OCI-LY7 (cell line): ENCODE results near the gene CHST8. TPM values are rescaled to one million over a fixed set of nuclear protein-coding genes. Genes with fewer than 3 reads are reported as not detected.

Experiments
- BruUV-seq: library from RNA; stranded (reverse); fragments of 400-500 nt; replicated peaks from 2 replicates; lab custom pipeline; 2021; lab: Mats Ljungman, UMichigan
- CTCF ChIA-PET: fragments of 300-600 bp; sonication (Branson Sonifier 250); formaldehyde crosslinking; loops from one replicate; lab custom pipeline; 2022; ENCODE audit warnings: antibody characterized with exemption; ENCODE audit not compliant: unreplicated experiment; lab: Charles Lee
- POLR2A ChIA-PET: fragments of 300-600 bp; sonication (Branson Sonifier 250); formaldehyde crosslinking; loops from one replicate; lab custom pipeline; 2022; ENCODE audit warnings: antibody characterized with exemption; lab: Charles Lee
- DNase-seq: peaks from one replicate; pipeline ENCODE4 v3.0.0-alpha.2; 2015; ENCODE audit warnings: low spot score
- H2AFZ ChIP-seq: fragments of 200-600 bp; sonication (generic), shearing (Covaris generic); 2 replicates; pipeline ENCODE4 v1.6.1; 2014; ENCODE audit warnings: mild to moderate bottlenecking, antibody characterized with exemption, low read length, moderate library complexity
- H3K27ac ChIP-seq: fragments of 200-600 bp; sonication (generic); 2 replicates; pipeline ENCODE4 v1.5.1; 2014; ENCODE audit warnings: mixed run types, low read depth, mild to moderate bottlenecking, moderate library complexity, low read length, inconsistent platforms; ENCODE audit not compliant: poor library complexity, severe bottlenecking
- H3K36me3 ChIP-seq: fragments of 200-600 bp; sonication (generic); 2 replicates; pipeline ENCODE4 v1.6.1; 2014; ENCODE audit warnings: mild to moderate bottlenecking, antibody characterized with exemption, low read length, moderate library complexity, mixed read lengths; ENCODE audit not compliant: insufficient read depth
- H3K4me1 ChIP-seq: fragments of 200-600 bp; sonication (generic); 2 replicates; pipeline ENCODE4 v1.5.1; 2014; ENCODE audit warnings: mild to moderate bottlenecking, low read length; ENCODE audit not compliant: insufficient read depth, poor library complexity, severe bottlenecking
- H3K4me2 ChIP-seq: fragments of 200-600 bp; sonication (generic); 2 replicates; pipeline ENCODE4 v1.6.1; 2014; ENCODE audit warnings: mild to moderate bottlenecking, low read length
- H3K4me3 ChIP-seq: fragments of 200-600 bp; sonication (generic); 2 replicates; pipeline ENCODE4 v1.5.1; 2014; ENCODE audit warnings: mild to moderate bottlenecking, low read depth, low read length; ENCODE audit not compliant: poor library complexity, severe bottlenecking
- H3K79me2 ChIP-seq: fragments of 200-600 bp; sonication (generic); 2 replicates; pipeline ENCODE4 v1.6.1; 2016; ENCODE audit warnings: low read depth, mild to moderate bottlenecking, low read length, moderate library complexity, mixed read lengths; ENCODE audit not compliant: insufficient read depth
- H3K9me2 ChIP-seq: fragments of 200-600 bp; sonication (generic); 2 replicates; pipeline ENCODE4 v1.6.1; 2016; ENCODE audit warnings: mild to moderate bottlenecking, low read length, mixed read lengths; ENCODE audit not compliant: insufficient read depth
- H3K9me3 ChIP-seq: fragments of 200-600 bp; sonication (generic); 2 replicates; pipeline ENCODE4 v1.6.1; 2014; ENCODE audit warnings: mild to moderate bottlenecking, mixed run types, low read length, mixed read lengths
- H4K20me1 ChIP-seq: fragments of 200-600 bp; sonication (generic); 2 replicates; pipeline ENCODE4 v1.6.1; 2014; ENCODE audit warnings: mild to moderate bottlenecking, antibody characterized with exemption, low read length, moderate library complexity, mixed read lengths; ENCODE audit not compliant: insufficient read depth
- CTCF ChIP-seq: fragments of 200-600 bp; sonication (generic); conservative IDR thresholded peaks from 2 replicates; pipeline ENCODE4 v1.5.1; 2014; ENCODE audit warnings: mild to moderate bottlenecking, antibody characterized with exemption, low read length, moderate library complexity, mixed read lengths
- EZH2phosphoT487 ChIP-seq: fragments of 200-600 bp; sonication (generic); IDR thresholded peaks from 2 replicates; pipeline ENCODE4 v1.6.1; 2018; ENCODE audit warnings: low read depth, borderline replicate concordance, mild to moderate bottlenecking, mixed run types, antibody characterized with exemption, low read length, moderate library complexity, mixed read lengths
- intact Hi-C: fragments of 100-400 bp; cut with micrococcal nuclease; formaldehyde crosslinking; loops from one replicate; pipeline ENCODE4 v1.10.0; 2022; ENCODE audit not compliant: unreplicated experiment
- total RNA-seq, 2 experiments: library from RNA; depleted of rRNA in 1 of 2; stranded (reverse); fragments of >200 nt in 1 of 2; shearing (Covaris generic) in 1 of 2; gene quantifications; 2 replicates each; pipeline ENCODE4 v1.2.3, GENCODE V29; 2014 to 2022

CHST8 gene
- total RNA-seq, 2 experiments from 2014 or later: not detected

- no peak for TF ChIP-seq CTCF
- no peak for TF ChIP-seq EZH2phosphoT487
- no peaks in the 10 kb centered on the region for H3K9me3 ChIP-seq
- H3K27ac ChIP-seq: no peak overlapping the region
- no peak for DNase-seq
- no peaks in the 10 kb centered on the region for H3K79me2 ChIP-seq
- CTCF ChIA-PET: no interaction called here
- no peak overlapping the region for H3K4me2 ChIP-seq
- BruUV-seq: no TSS peak
- H3K4me3 ChIP-seq: no peak overlapping the region
- intact Hi-C loops: no loop called here
- no peaks in the 10 kb centered on the region for H3K9me2 ChIP-seq
- H3K36me3 ChIP-seq: no peaks in the 10 kb centered on the region
- no peak overlapping the region for H2AFZ ChIP-seq
- POLR2A ChIA-PET: no interaction called here
- H3K4me1 ChIP-seq: no peaks in the 10 kb centered on the region
- no peaks in the 10 kb centered on the region for H4K20me1 ChIP-seq
Observed at GRCh38 chr19:33629826-33630375, 8.1 kb downstream of the CHST8 start.

GRCh38 chr19:33630880-33631608 lies 9.3 kb downstream of the CHST8 start:
- ChIA-PET POLR2A (no interaction called here), CTCF (no interaction called here)
- Histone ChIP-seq H3K27ac (no peak overlapping the region), H3K9me3 (no peaks in the 10 kb centered on the region), H3K36me3 (no peaks in the 10 kb centered on the region), H3K4me2 (no peak overlapping the region), H4K20me1 (no peaks in the 10 kb centered on the region), H3K4me3 (no peak overlapping the region), H3K4me1 (no peaks in the 10 kb centered on the region), H3K79me2 (no peaks in the 10 kb centered on the region), H2AFZ (no peak overlapping the region), H3K9me2 (no peaks in the 10 kb centered on the region)
- intact Hi-C loops: no loop called here
- BruUV-seq: no TSS peak
- TF ChIP-seq CTCF: no peak
- no peak for DNase-seq

- no TSS peak for BruUV-seq
- H3K36me3 ChIP-seq: no peaks in the 10 kb centered on the region
- H3K79me2 ChIP-seq: no peaks in the 10 kb centered on the region
- no peak overlapping the region for H3K4me2 ChIP-seq
- no peak overlapping the region for H3K27ac ChIP-seq
- POLR2A ChIA-PET: no interaction called here
- TF ChIP-seq CTCF (no peak), EZH2phosphoT487 (no peak)
- no peaks in the 10 kb centered on the region for H3K9me2 ChIP-seq
- intact Hi-C loops: no loop called here
- CTCF ChIA-PET: no interaction called here
- H2AFZ ChIP-seq: no peak overlapping the region
- H4K20me1 ChIP-seq: no peaks in the 10 kb centered on the region
- no peak overlapping the region for H3K4me3 ChIP-seq
- DNase-seq: no peak
- H3K4me1 ChIP-seq: no peaks in the 10 kb centered on the region
- no peaks in the 10 kb centered on the region for H3K9me3 ChIP-seq
Observed at GRCh38 chr19:33631609-33631973, 9.8 kb downstream of the CHST8 start.
